Trophoblast cell (in vitro differentiated cells and primary cell): ENCODE measurements around the gene DZANK1.

ENCODE experiments used
- DNase-seq, 2 donors: peaks; one replicate each; pipeline ENCODE4 v3.0.0-alpha.2; 2016
- H2AFZ ChIP-seq: 2 replicates; pipeline ENCODE4 v1.6.1; 2013; ENCODE audit warnings: low read length, moderate library complexity, mild to moderate bottlenecking; ENCODE audit not compliant: insufficient read depth, poor library complexity
- H2AK5ac ChIP-seq: 2 replicates; pipeline ENCODE4 v1.6.1; 2013; ENCODE audit warnings: mild to moderate bottlenecking, low read length
- H2BK120ac ChIP-seq: 2 replicates; pipeline ENCODE4 v1.6.1; 2013; ENCODE audit warnings: low read length, mild to moderate bottlenecking, moderate library complexity; ENCODE audit not compliant: insufficient read depth, poor library complexity
- H2BK12ac ChIP-seq: 2 replicates; pipeline ENCODE4 v1.6.1; 2013; ENCODE audit warnings: mild to moderate bottlenecking, low read length, moderate library complexity
- H2BK5ac ChIP-seq: 2 replicates; pipeline ENCODE4 v1.6.1; 2013; ENCODE audit warnings: low read length, low read depth, moderate library complexity, mild to moderate bottlenecking; ENCODE audit not compliant: poor library complexity
- H3K14ac ChIP-seq: 2 replicates; pipeline ENCODE4 v1.6.1; 2013; ENCODE audit warnings: mild to moderate bottlenecking, low read length
- H3K18ac ChIP-seq: 2 replicates; pipeline ENCODE4 v1.6.1; 2013; ENCODE audit warnings: mild to moderate bottlenecking, low read length
- H3K23ac ChIP-seq: 2 replicates; pipeline ENCODE4 v1.6.1; 2013; ENCODE audit warnings: low read length
- H3K27ac ChIP-seq: 2 replicates; pipeline ENCODE4 v1.5.1; 2013; ENCODE audit warnings: low read depth, mild to moderate bottlenecking, inconsistent platforms, low read length, moderate library complexity
- H3K27me3 ChIP-seq: 2 replicates; pipeline ENCODE4 v1.6.1; 2013; ENCODE audit warnings: inconsistent platforms, mild to moderate bottlenecking, low read length, moderate library complexity; ENCODE audit not compliant: insufficient read depth
- H3K36me3 ChIP-seq, 2 experiments: 1 replicate in 1 of 2; 2 replicates in 1 of 2; pipeline ENCODE4 v1.6.1; 2013; ENCODE audit warnings: low read length in 2 of 2, mild to moderate bottlenecking in 2 of 2, moderate library complexity in 1 of 2; ENCODE audit not compliant: insufficient read depth in 2 of 2, control insufficient read depth in 1 of 2
- H3K4ac ChIP-seq: 2 replicates; pipeline ENCODE4 v1.6.1; 2013; ENCODE audit warnings: low read depth, mild to moderate bottlenecking, low read length, moderate library complexity
- H3K4me1 ChIP-seq, 2 experiments: 1 replicate in 1 of 2; 2 replicates in 1 of 2; pipeline ENCODE4 v1.6.1; 2013; ENCODE audit warnings: low read length in 2 of 2, mild to moderate bottlenecking in 2 of 2, moderate library complexity in 1 of 2; ENCODE audit not compliant: insufficient read depth in 2 of 2, control insufficient read depth in 1 of 2
- H3K4me2 ChIP-seq: 2 replicates; pipeline ENCODE4 v1.6.1; 2013; ENCODE audit warnings: inconsistent platforms, mild to moderate bottlenecking, low read length, moderate library complexity
- H3K4me3 ChIP-seq: 2 replicates; pipeline ENCODE4 v1.5.1; 2013; ENCODE audit warnings: mild to moderate bottlenecking, low read depth, low read length, inconsistent platforms
- H3K79me1 ChIP-seq: one replicate; pipeline ENCODE4 v1.6.1; 2013; ENCODE audit warnings: low read length
- H3K79me2 ChIP-seq: 2 replicates; pipeline ENCODE4 v1.6.1; 2013; ENCODE audit warnings: low read length, mild to moderate bottlenecking; ENCODE audit not compliant: control insufficient read depth, insufficient read depth, poor library complexity
- H3K9ac ChIP-seq: 2 replicates; pipeline ENCODE4 v1.6.1; 2013; ENCODE audit warnings: mild to moderate bottlenecking, low read length
- H3K9me3 ChIP-seq: 2 replicates; pipeline ENCODE4 v1.6.1; 2013; ENCODE audit warnings: low read depth, mild to moderate bottlenecking, control low read depth, inconsistent platforms, low read length; ENCODE audit not compliant: insufficient read depth
- H4K12ac ChIP-seq: 2 replicates; pipeline ENCODE4 v1.6.1; 2013; ENCODE audit warnings: low read depth, mild to moderate bottlenecking, low read length, moderate library complexity
- H4K8ac ChIP-seq: 2 replicates; pipeline ENCODE4 v1.6.1; 2013; ENCODE audit warnings: low read depth, mild to moderate bottlenecking, low read length, moderate library complexity
- H4K91ac ChIP-seq: one replicate; pipeline ENCODE4 v1.6.1; 2013; ENCODE audit warnings: low read depth, mild to moderate bottlenecking, low read length, moderate library complexity
- WGBS: extraction: QIAGEN DNeasy Blood & Tissue Kit; methylation state at CpG from one replicate; pipeline ENCODE4 v1.1.7; 2013; ENCODE audit warnings: missing lambda C conversion rate; ENCODE audit not compliant: insufficient read length, insufficient coverage; ENCODE audit errors: extremely low coverage; 5-methylcytosine and 5-hydroxymethylcytosine counted together

DZANK1 gene

GRCh38 chr20:18362916-18363315, 103.9 kb downstream of the DZANK1 start:
- H3K79me2 ChIP-seq: no peaks in the 10 kb centered on the region
- no peaks in the 10 kb centered on the region for H3K36me3 ChIP-seq
- H2AFZ ChIP-seq: no peak overlapping the region
- DNase-seq: no peak
- peak overlapping the region; percentile 5 for H3K23ac ChIP-seq
- no peak overlapping the region for H3K9ac ChIP-seq
- no peaks in the 10 kb centered on the region for H3K79me1 ChIP-seq
- H2AK5ac ChIP-seq: no peak overlapping the region
- H2BK120ac ChIP-seq: no peak overlapping the region
- peaks cover 0 to 6% of the 10 kb centered on the region in 2 experiments for H3K4me1 ChIP-seq
- H3K14ac ChIP-seq: no peak overlapping the region
- H3K18ac ChIP-seq: no peak overlapping the region
- H4K12ac ChIP-seq: no peak overlapping the region
- H3K27ac ChIP-seq: no peak overlapping the region
- peaks cover 3% of the 10 kb centered on the region for H3K9me3 ChIP-seq
- no peak overlapping the region for H2BK12ac ChIP-seq
- no peaks in the 10 kb centered on the region for H3K27me3 ChIP-seq
- no peak overlapping the region for H4K8ac ChIP-seq
- no CpG with 5 or more reads among the region's 13 CpGs for WGBS
- H4K91ac ChIP-seq: no peak overlapping the region
- no peak overlapping the region for H3K4me2 ChIP-seq
- H3K4me3 ChIP-seq: no peak overlapping the region
- H3K4ac ChIP-seq: no peak overlapping the region
- H2BK5ac ChIP-seq: no peak overlapping the region

- no CpG with 5 or more reads among the region's 1 CpG for WGBS
- no peak overlapping the region for H4K8ac ChIP-seq
- no peak overlapping the region for H4K12ac ChIP-seq
- H3K14ac ChIP-seq: no peak overlapping the region
- H3K18ac ChIP-seq: no peak overlapping the region
- H3K79me2 ChIP-seq: no peaks in the 10 kb centered on the region
- no peak for DNase-seq
- H2AK5ac ChIP-seq: no peak overlapping the region
- no peak overlapping the region for H2BK120ac ChIP-seq
- H3K27ac ChIP-seq: no peak overlapping the region
- no peak overlapping the region for H3K4me2 ChIP-seq
- H3K4me1 ChIP-seq: peaks cover 0 to 6% of the 10 kb centered on the region in 2 experiments
- no peaks in the 10 kb centered on the region for H3K27me3 ChIP-seq
- no peak overlapping the region for H2BK12ac ChIP-seq
- H3K79me1 ChIP-seq: no peaks in the 10 kb centered on the region
- H3K36me3 ChIP-seq: no peaks in the 10 kb centered on the region
- H4K91ac ChIP-seq: no peak overlapping the region
- H3K23ac ChIP-seq: no peak overlapping the region
- H2BK5ac ChIP-seq: no peak overlapping the region
- H3K9me3 ChIP-seq: peaks cover 3% of the 10 kb centered on the region
- no peak overlapping the region for H2AFZ ChIP-seq
- H3K4ac ChIP-seq: no peak overlapping the region
- no peak overlapping the region for H3K4me3 ChIP-seq
- no peak overlapping the region for H3K9ac ChIP-seq
Measured at GRCh38 chr20:18361678-18362077, 105.2 kb downstream of the DZANK1 start.

GRCh38 chr20:18360635-18361034, 106.2 kb downstream of the DZANK1 start:
- no peak overlapping the region for H2AK5ac ChIP-seq
- no peak overlapping the region for H3K4me3 ChIP-seq
- no peak overlapping the region for H3K18ac ChIP-seq
- H4K8ac ChIP-seq: no peak overlapping the region
- H2BK5ac ChIP-seq: no peak overlapping the region
- no peak overlapping the region for H2AFZ ChIP-seq
- DNase-seq: no peak
- no peak overlapping the region for H4K91ac ChIP-seq
- H2BK120ac ChIP-seq: no peak overlapping the region
- no peak overlapping the region for H3K27ac ChIP-seq
- H3K4ac ChIP-seq: no peak overlapping the region
- no peaks in the 10 kb centered on the region for H3K79me2 ChIP-seq
- H3K9me3 ChIP-seq: peaks cover 3% of the 10 kb centered on the region
- no CpG with 5 or more reads among the region's 1 CpG for WGBS
- H4K12ac ChIP-seq: no peak overlapping the region
- no peak overlapping the region for H3K23ac ChIP-seq
- no peak overlapping the region for H3K14ac ChIP-seq
- H3K79me1 ChIP-seq: no peaks in the 10 kb centered on the region
- no peaks in the 10 kb centered on the region for H3K27me3 ChIP-seq
- peaks cover 0 to 6% of the 10 kb centered on the region in 2 experiments for H3K4me1 ChIP-seq
- no peaks in the 10 kb centered on the region for H3K36me3 ChIP-seq
- no peak overlapping the region for H3K9ac ChIP-seq
- no peak overlapping the region for H3K4me2 ChIP-seq
- H2BK12ac ChIP-seq: no peak overlapping the region

GRCh38 chr20:18359854-18360253, 107.0 kb downstream of the DZANK1 start:
- Histone ChIP-seq H3K36me3 (no peaks in the 10 kb centered on the region), H3K27me3 (no peaks in the 10 kb centered on the region), H3K23ac (no peak overlapping the region), H3K4ac (no peak overlapping the region), H3K4me2 (no peak overlapping the region), H2BK5ac (no peak overlapping the region), H3K4me1 (peaks cover 0 to 6% of the 10 kb centered on the region in 2 experiments), H3K9me3 (peaks cover 3% of the 10 kb centered on the region), H2AK5ac (no peak overlapping the region), H3K18ac (no peak overlapping the region), H3K9ac (no peak overlapping the region), H3K27ac (no peak overlapping the region), H2BK12ac (no peak overlapping the region), H2BK120ac (no peak overlapping the region), H3K14ac (no peak overlapping the region), H3K79me1 (no peaks in the 10 kb centered on the region), H3K4me3 (no peak overlapping the region), H4K91ac (no peak overlapping the region), H2AFZ (no peak overlapping the region), H4K8ac (no peak overlapping the region), H3K79me2 (no peaks in the 10 kb centered on the region), H4K12ac (no peak overlapping the region)
- DNase-seq: no peak
- WGBS: no CpG with 5 or more reads among the region's 1 CpG
